GM19455 (cell line): Measurements from ENCODE around the gene ATF7IP.
"Not testable (repeated sequence)": the region's sequence is repeated elsewhere in the genome, so short reads cannot be mapped to it uniquely, and the experiment has no call there.

ENCODE experiments used
- ATAC-seq: cut with Tn5 transposase; IDR thresholded peaks from one replicate; pipeline ENCODE4 v1.9.1; 2021; ENCODE audit not compliant: unreplicated experiment

Gene ATF7IP, protein sequence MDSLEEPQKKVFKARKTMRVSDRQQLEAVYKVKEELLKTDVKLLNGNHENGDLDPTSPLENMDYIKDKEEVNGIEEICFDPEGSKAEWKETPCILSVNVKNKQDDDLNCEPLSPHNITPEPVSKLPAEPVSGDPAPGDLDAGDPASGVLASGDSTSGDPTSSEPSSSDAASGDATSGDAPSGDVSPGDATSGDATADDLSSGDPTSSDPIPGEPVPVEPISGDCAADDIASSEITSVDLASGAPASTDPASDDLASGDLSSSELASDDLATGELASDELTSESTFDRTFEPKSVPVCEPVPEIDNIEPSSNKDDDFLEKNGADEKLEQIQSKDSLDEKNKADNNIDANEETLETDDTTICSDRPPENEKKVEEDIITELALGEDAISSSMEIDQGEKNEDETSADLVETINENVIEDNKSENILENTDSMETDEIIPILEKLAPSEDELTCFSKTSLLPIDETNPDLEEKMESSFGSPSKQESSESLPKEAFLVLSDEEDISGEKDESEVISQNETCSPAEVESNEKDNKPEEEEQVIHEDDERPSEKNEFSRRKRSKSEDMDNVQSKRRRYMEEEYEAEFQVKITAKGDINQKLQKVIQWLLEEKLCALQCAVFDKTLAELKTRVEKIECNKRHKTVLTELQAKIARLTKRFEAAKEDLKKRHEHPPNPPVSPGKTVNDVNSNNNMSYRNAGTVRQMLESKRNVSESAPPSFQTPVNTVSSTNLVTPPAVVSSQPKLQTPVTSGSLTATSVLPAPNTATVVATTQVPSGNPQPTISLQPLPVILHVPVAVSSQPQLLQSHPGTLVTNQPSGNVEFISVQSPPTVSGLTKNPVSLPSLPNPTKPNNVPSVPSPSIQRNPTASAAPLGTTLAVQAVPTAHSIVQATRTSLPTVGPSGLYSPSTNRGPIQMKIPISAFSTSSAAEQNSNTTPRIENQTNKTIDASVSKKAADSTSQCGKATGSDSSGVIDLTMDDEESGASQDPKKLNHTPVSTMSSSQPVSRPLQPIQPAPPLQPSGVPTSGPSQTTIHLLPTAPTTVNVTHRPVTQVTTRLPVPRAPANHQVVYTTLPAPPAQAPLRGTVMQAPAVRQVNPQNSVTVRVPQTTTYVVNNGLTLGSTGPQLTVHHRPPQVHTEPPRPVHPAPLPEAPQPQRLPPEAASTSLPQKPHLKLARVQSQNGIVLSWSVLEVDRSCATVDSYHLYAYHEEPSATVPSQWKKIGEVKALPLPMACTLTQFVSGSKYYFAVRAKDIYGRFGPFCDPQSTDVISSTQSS

DNA sequence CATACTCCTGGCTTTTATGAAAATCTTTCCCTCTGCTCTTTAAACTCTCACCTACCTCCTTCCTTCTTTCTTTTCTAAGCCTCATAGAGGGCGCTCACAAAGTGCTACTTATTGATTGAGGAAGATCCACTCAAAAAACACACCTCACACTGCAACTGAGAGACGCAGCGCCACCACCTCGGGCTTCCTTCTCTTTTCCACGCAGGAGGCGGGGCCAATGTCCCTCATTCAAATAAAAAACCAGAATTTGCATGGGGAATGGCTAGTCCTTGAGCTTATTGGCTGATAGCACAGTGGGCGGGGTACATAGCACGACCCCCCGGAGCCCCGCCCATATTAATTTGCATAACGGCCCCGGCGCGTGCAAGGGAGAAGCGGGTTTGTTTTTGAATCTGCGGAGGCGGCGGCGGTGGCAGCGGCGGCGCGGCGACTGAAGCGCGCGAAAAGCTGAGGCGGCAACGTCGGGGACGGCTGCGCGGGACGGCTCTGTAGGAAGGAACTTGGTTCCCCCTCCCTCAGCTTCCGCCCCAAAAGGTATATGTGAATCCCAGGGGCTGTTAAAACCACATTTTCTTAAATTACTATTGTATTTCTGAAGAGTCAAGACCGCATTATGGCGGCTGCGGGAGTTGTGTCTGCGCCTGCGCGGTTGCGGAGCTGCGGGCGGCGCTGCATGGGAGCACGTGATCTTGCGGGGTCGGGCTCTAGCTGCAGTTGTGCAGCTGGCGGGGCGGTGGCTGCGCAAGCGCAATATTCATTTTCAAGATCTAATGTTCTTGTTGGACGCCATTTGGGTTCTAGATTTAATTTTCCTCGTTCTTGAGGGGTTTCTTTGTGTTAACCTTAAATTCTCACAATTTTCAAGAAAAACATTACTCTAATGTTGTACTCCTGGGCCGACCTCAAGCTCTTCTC is at the start of gene ATF7IP:
ATF7IP (plus strand) TSS at position 389 of the 915 bp plus-strand sequence. CDS start 58,234 bp downstream, outside the sequence.
- peak; percentile 78 for ATAC-seq

DNA sequence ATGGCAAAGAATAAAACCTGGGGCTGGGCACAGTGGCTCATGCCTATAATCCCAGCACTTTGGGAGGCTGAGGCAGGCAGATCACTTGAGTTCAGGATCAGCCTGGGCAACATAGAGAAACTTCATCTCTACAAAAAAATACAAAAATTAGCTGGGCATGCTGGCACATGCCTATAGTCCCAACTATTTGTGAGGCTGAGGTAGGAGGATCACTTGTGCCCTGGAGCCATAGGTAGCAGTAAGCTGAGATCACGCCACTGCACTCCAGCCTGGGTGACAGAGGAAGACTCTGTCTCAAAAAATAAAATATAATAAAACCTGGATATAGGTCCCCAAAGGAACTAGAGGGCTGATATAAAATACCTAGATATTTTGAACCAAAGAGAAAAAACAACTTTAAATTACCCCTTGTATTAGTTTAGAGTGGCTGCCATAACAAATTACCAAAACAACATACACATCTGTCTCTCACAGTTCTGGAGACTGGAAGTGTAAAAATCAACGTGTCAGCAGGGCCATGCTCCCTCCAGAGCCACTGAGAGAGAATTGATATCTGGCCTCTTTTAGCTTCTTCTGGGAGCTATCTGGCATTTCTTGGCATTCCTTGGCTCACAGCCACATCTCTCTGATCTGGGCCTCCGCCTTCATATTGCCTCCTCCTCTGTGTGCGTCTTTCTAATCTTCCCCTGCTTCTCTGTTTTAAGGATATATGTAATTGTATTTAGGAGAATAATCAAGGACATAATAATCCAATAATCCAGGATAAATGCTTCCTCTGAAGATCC is 47.9 kb upstream of the ATF7IP start:
- ATAC-seq, result no peak

DNA sequence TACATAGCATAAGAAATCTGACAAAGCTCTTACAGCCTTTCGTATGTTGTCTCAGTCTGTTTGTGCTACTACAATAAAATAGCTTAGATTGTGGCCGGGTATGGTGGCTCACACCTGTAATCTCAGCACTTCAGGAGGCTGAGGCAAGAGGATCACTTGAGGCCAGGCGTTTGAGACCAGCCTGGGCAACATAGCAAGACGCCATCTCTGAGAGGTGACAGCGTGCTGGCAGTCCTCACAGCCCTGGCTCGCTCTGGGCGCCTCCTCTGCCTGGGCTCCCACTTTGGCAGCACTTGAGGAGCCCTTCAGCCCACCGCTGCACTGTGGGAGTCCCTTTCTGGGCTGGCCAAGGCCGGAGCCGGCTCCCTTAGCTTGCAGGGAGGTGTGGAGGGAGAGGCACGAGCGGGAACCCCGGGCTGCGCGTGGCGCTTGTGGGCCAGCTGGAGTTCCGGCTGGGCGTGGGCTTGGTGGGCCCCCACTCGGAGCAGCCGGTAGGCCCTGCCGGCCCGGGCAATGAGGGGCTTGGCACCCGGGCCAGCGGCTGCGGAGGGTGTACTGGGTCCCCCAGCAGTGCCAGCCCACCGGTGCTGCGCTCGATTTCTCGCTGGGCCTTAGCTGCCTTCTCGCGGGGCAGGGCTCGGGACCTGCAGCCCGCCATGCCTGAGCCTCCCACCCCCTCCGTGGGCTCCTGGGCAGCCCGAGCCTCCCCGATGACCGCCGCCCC is 45.6 kb upstream of the ATF7IP start:
- ATAC-seq, result not testable (repeated sequence)

DNA sequence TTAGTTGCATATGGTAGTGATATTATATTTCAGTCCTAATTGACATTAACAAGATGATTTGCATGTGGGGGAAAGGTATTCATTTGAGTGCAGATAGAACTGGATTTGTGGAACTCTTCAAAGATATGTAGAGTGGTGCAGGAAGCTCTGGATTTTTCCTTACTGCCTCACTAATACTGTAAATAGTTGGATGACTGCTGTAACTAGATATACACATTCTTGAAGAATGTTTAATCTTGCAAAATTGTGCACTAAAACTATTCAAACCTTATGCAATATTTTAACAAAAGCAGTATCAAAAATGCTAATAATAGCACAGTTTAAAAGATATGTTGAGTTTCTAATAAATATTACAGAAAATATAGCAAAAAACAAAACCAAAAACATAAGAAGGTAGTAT is 43.1 kb upstream of the ATF7IP start:
- no peak for ATAC-seq

DNA sequence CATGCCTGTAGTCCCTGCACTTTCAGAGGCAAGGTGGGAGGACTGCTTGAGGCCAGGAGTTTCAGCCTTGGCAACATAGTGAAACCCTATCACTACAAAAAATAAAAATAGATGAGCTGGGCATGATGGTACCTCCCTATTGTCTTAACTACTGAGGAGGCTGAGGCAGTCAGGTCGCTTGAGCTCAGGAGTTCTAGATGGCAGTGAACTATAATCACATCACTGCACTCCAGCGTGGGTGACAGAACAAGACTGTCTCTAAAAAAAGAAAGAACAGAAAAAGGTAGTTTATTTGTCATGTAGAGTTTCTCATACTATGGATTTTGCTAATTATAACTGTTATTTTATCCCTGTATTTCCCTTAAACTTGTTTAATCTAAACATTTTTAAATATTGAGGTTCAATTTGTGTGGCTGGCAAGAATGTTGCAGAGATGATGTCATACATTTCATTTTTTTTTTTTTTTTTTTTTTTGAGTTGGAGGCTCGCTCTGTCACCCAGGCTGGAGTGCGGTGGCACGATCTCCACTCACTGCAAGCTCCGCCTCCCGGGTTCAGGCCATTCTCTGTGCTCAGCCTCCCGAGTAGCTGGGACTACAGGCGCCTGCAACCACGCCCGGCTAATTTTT is 39.7 kb upstream of the ATF7IP start:
- ATAC-seq, result no peak

DNA sequence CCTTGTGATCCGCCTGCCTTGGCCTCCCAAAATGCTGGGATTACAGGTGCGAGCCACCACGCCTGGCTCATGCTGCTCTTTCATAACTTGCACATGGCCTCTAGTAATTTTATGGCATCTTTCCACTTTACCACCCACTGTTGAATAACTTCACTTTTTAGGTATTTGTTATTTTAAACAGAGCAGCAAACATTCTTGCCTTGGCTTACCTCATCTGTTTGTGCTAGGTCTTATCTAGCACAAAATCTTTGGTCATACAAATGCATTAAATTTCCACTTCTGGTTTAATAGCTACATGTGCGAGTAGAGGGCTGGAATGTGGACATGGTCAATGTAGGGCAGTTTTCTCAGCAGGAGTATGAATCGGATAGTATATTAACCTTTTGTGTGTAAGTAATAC is 38.8 kb upstream of the ATF7IP start:
- no peak for ATAC-seq

DNA sequence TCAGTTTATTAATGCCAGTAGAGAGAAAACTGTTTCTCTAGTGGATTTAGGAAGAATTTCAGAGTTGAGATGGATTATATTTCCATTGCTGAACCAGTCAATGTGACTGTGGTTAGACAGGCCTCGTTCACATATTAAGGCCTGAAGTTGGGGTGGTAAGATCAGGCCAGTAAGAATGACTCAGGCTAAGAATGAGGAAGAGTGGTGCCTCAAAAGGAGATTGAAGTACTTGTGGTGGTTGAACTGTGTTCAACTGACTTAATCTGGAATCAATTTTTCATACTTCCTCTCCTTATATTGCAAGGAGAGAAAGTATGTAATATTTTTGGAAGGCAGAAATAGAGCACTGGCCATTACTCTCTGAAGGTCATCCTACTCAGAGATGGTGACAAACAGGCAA is 37.8 kb upstream of the ATF7IP start:
- no peak for ATAC-seq

DNA sequence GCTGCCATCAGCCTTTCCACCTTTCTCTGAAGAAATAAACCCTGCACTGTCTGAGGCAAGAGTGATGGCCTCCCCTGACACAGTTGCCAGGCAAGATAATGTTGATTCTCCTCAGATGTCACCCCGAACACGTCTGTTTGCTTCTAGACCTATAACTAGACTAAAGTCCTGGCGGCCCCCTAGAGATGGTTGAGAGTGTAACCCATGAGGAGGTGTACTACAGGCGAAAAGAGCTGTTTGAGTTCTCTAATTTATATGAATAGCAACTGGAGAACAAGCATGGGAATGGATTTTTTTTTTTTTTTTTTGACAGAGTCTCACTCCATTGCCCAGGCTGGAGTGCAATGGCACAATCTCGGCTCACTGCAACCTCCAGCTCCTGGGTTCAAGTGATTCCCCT is 33.0 kb upstream of the ATF7IP start:
- ATAC-seq, result no peak

DNA sequence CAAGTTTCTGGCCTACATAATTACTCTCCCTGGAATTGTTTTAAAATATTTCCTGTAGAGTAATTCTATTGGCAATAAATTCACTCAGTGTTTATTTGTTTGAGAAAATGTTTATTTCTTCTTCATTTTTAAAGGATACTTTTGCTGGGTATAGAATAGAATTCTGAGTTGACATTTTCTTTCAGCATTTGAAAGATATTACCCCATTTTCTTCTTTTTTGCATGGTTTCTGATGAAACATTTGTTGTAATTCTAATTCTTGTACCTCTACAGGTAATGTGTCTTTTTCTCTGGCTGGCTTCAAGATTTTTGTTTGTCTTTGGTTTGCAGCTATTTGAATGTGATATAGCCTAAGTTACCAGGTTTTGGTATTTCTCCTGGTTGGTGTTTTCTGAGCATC is 25.1 kb upstream of the ATF7IP start:
- ATAC-seq, result no peak

DNA sequence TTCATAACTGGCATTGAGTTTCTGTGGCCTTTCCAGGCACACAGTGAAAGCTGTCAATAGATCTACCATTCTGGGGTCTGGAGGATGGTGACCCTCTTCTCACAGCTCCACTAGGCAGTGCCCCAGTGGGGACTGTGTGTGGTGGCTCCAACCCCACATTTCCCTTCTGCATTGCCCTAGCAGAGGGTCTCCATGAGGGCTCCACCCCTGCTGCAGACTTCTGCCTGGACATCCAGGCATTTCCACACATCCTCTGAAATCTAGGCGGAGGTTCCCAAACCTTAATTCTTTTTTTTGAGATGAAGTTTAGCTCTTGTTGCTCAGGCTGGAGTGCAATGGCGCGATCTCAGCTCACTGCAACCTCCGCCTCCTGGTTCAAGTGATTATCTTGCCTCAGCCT is 14.0 kb upstream of the ATF7IP start:
- not testable (repeated sequence) for ATAC-seq

DNA sequence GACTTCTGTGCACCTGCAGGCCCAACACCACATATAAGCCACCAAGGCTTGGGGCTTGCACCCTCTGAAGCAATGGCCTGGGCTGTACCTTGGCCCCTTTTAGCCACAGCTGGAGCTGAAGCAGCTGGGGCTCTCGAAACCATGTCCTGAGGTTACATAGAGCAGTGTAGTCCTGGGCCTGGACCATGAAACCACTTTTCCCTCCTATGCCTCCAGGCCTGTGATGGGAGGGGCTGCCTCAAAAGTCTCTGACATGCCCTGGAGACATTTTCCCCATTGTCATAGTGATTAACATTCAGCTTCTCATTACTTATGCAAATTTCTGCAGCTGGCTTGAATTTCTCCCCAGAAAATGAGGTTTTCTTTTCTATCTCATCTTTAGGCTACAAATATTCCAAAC is 13.4 kb upstream of the ATF7IP start:
- ATAC-seq, result not testable (repeated sequence)

DNA sequence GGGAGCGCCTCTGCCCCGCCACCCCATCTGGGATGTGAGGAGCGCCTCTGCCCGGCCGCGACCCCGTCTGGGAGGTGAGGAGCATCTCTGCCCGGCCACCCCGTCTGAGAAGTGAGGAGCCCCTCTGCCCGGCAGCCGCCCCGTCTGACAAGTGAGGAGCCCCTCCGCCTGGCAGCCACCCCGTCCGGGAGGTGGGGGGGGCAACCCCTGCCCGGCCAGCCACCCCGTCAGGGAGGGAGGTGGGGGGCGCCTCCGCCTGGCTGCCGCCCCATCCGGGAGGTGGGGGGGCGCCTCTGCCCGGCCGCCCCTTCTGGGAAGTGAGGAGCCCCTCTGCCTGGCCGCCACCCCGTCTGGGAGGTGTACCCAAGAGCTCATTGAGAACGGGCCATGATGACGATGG is 10.8 kb upstream of the ATF7IP start:
- not testable (repeated sequence) for ATAC-seq

DNA sequence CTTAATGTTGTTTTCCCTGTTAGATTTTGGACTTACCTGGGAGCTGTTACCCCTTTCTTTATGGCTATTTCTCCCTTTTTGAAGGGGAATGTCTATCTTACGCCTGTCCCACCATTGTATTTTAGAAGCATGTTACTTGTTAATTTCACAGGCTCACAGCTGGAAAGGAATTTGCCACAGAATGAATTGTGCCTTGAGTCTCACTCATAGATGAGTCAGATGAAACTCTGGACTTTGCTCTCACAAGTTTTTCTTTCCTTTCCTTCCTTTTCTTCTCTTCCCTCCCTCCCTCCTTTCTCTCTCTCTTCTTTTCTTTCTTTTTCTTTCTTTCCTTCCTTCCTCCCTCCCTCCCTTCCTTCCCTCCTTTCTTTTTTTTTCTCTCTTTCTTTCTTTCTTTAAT is 9.3 kb upstream of the ATF7IP start:
- no peak for ATAC-seq

DNA sequence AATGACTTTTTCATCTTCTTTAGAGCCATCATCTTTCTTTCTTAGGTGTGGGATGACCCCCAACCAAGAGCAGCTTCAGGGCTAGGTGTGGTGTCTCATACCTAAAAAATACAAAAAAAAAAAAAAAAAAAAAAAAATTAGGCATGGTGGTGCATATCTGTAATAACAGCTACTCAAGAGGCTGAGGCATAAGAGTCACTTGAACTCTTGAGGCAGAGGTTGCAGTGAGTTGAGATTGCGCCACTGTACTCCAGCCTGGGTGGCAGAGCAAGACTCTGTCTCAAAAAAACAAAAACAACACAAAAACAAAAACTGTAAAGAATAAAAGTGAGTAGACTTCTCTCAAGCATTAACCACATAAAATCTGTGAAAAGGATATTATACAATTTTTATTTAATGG is 8.0 kb upstream of the ATF7IP start:
- ATAC-seq, result no peak

DNA sequence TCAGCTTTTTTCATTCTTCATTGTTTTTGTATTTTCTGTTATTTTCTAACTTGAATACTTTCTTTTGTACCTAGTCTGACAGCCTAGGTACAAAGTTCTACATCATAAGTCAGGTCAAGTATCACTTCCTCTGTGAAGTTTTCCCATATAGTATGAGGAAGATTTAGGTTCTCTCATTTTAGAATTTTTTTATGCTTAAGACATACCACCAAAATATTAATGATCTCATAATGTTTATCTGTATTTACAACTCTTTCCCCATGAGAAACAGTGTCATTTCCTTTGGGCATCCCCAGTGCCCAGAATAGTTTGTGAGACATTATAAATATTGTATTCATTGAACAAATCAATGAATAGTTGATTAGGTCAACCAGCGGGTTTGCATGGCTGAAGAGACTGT is 3.1 kb upstream of the ATF7IP start:
- no peak for ATAC-seq

DNA sequence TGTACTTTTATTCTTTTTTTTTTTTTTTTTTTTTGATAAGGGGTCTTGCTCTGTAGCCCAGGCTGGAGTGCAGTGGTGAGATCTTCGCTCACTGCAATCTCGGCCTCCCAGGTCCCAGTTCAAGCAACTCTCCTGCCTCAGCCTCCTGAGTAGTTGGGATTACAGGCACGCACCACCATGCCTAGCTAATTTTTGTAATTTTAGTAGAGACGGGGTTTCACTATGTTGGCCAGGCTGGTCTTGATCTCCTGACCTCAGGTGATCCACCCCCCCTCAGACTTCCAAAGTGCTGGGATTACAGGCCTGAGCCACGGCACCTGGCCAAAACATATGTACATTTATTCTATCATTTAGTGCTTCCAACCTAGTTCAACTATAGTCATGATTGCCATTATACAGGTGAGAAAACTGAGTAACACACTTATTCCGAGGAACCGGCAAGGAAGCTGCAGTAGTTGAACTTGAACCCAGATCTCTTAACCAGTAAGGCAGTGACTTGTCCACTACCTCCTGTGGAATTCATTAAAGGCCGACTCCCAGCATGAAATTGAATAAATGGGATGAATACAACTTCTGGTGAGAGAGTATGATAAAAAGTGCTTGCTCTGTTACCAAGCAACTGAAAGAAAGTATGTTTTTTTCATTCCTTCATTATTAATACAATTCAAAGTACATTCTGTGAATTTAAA is 755 bp upstream of the ATF7IP start:
- ATAC-seq, result no peak

DNA sequence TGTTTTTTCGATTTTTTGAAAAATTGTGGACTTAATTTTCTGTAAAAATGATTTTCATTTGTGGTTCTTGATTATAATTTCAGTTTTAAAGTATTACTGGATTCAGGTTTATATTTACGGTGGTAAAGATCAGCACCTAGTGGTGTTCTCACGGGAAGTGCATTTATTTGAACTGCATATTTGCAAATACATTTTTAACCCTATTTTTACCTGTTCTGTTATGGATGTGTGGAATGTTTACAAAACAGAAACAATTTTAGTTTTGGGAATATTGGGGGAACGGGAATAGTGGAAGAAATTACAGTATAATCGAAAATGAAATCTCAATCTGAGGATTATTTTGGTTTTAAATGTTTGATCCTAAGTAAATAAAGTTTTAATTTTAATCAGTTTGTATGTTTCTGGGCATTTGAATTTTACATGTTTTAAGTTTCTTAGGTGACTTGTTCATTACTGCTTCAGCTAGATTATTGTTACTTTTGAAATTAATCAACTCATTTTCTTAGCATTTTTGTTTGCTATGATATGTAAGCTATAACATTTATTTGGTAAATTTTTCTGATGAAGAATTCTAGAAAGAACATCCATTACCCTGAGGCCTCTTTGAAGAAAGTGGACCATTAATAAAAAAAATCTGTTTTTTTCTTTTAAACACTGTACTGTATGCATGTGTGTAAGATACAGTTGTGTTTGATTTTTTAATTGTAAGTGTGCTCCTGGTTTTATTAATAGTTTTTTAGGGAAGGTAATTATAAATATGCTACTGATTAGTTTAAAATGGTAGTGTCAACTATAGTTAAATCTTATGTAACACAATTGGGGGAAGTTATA is 942 bp downstream of the ATF7IP start:
- no peak for ATAC-seq
